H1 (cell line): Measurements from ENCODE around the gene PCSK4. TPM values are rescaled to one million over a fixed set of nuclear protein-coding genes. Genes with fewer than 3 reads are reported as not detected.

Source experiments
- CTCF ChIA-PET: fragments of 300-600 bp; sonication (Branson Sonifier 250); formaldehyde crosslinking; loops from one replicate; lab custom pipeline; 2021; ENCODE audit not compliant: partially characterized antibody; lab: Charles Lee
- POLR2A ChIA-PET: fragments of 300-600 bp; sonication (Branson Sonifier 250); formaldehyde crosslinking; loops from one replicate; lab custom pipeline; 2021; ENCODE audit warnings: inconsistent platforms; ENCODE audit not compliant: partially characterized antibody; lab: Charles Lee
- DNase-seq, 2 experiments: peaks; one replicate each; pipeline versions ENCODE4 v3.0.0 to v3.0.0-alpha.2; 2010 to 2022; ENCODE audit warnings: low spot score in 2 of 2, low read depth in 1 of 2, mixed read lengths in 1 of 2
- FAIRE-seq: peaks from 2 replicates; lab custom pipeline; 2011; peaks lifted over from hg19 to GRCh38; lab: Jason Lieb, UNC
- H2AFZ ChIP-seq: 2 replicates; pipeline ENCODE4 v1.8.1; 2012; ENCODE audit warnings: low read length, inconsistent platforms
- H2AK5ac ChIP-seq: 2 replicates; pipeline ENCODE4 v1.6.1; 2013; ENCODE audit warnings: low read depth, low read length
- H2BK120ac ChIP-seq: replicated peaks from 2 replicates; pipeline ENCODE3; 2013; ENCODE audit warnings: low read depth, low read length, inconsistent platforms
- H2BK12ac ChIP-seq: 2 replicates; pipeline ENCODE4 v1.6.1; 2013; ENCODE audit warnings: low read depth, low read length
- H2BK15ac ChIP-seq: 2 replicates; pipeline ENCODE4 v1.6.1; 2013; ENCODE audit warnings: low read length
- H2BK20ac ChIP-seq: 2 replicates; pipeline ENCODE4 v1.6.1; 2013; ENCODE audit warnings: low read length
- H2BK5ac ChIP-seq: 2 replicates; pipeline ENCODE4 v1.6.1; 2013; ENCODE audit warnings: low read depth, low read length
- H3K14ac ChIP-seq: 2 replicates; pipeline ENCODE4 v1.6.1; 2013; ENCODE audit warnings: inconsistent platforms; ENCODE audit not compliant: insufficient read length
- H3K18ac ChIP-seq: 2 replicates; pipeline ENCODE4 v1.6.1; 2013; ENCODE audit warnings: low read length; ENCODE audit errors: extremely low read depth
- H3K23ac ChIP-seq: 2 replicates; pipeline ENCODE4 v1.6.1; 2013; ENCODE audit warnings: inconsistent platforms; ENCODE audit not compliant: insufficient read length
- H3K23me2 ChIP-seq: 2 replicates; pipeline ENCODE4 v1.6.1; 2013; ENCODE audit warnings: low read depth, low read length
- H3K27ac ChIP-seq: 2 replicates; pipeline ENCODE4 v1.6.1; 2011; ENCODE audit warnings: low read depth, low read length, inconsistent platforms
- H3K27me3 ChIP-seq, 4 experiments: replicated peaks in 1 of 4; 1 replicate in 1 of 4; 2 replicates in 3 of 4; pipeline versions ENCODE4 v1.6.1 to v1.8.1; 2011 to 2013; ENCODE audit warnings: low read length in 3 of 4, mild to moderate bottlenecking in 3 of 4, inconsistent platforms in 2 of 4, mixed read lengths in 2 of 4, moderate library complexity in 1 of 4; ENCODE audit not compliant: control insufficient read depth in 3 of 4, insufficient read depth in 3 of 4; ENCODE audit errors: extremely low read depth in 1 of 4
- H3K36me3 ChIP-seq, 4 experiments: 2 replicates each; pipeline versions ENCODE4 v1.6.1 to v1.8.1; 2011 to 2013; ENCODE audit warnings: mild to moderate bottlenecking in 4 of 4, low read length in 3 of 4, moderate library complexity in 2 of 4, control low read depth in 1 of 4, inconsistent platforms in 1 of 4; ENCODE audit not compliant: insufficient read depth in 4 of 4, control insufficient read depth in 2 of 4
- H3K4ac ChIP-seq: replicated peaks from 2 replicates; pipeline ENCODE3; 2013; ENCODE audit warnings: low read length, low read depth, mixed read lengths, inconsistent platforms; ENCODE audit not compliant: insufficient read length
- H3K4me1 ChIP-seq, 4 experiments: replicated peaks in 1 of 4; 1 replicate in 1 of 4; 2 replicates in 3 of 4; pipeline versions ENCODE4 v1.6.1 to v1.8.1; 2011 to 2013; ENCODE audit warnings: low read length in 3 of 4, inconsistent platforms in 2 of 4, mixed read lengths in 1 of 4; ENCODE audit not compliant: insufficient read depth in 4 of 4, control insufficient read depth in 3 of 4
- H3K4me2 ChIP-seq, 2 experiments: 2 replicates each; pipeline versions ENCODE4 v1.6.1 to v1.8.1; 2011 to 2013; ENCODE audit warnings: low read depth in 2 of 2, low read length in 2 of 2, control low read depth in 1 of 2, inconsistent platforms in 1 of 2, mild to moderate bottlenecking in 1 of 2; ENCODE audit not compliant: insufficient read depth in 1 of 2
- H3K4me3 ChIP-seq, 4 experiments: fragments of 200-600, 300-600 bp in 1 of 4; sonication (generic), shearing (Covaris generic), sonication (Bioruptor Twin) in 1 of 4; 2 replicates each; pipeline versions ENCODE4 v1.5.1 to v1.8.1; 2011 to 2016; ENCODE audit warnings: low read length in 4 of 4, low read depth in 3 of 4, control low read depth in 2 of 4, inconsistent platforms in 2 of 4, mild to moderate bottlenecking in 2 of 4, mixed read lengths in 1 of 4, moderate library complexity in 1 of 4; ENCODE audit not compliant: insufficient read depth in 2 of 4; ENCODE audit errors: extremely low read depth in 1 of 4
- H3K56ac ChIP-seq: replicated peaks from 2 replicates; pipeline ENCODE3; 2013; ENCODE audit warnings: low read depth, mild to moderate bottlenecking, mixed read lengths, low read length, inconsistent platforms; ENCODE audit not compliant: insufficient read length
- H3K79me1 ChIP-seq: 2 replicates; pipeline ENCODE4 v1.6.1; 2013; ENCODE audit warnings: low read depth, low read length, control low read depth
- H3K79me2 ChIP-seq, 2 experiments: 2 replicates each; pipeline versions ENCODE4 v1.6.1 to v1.8.1; 2012 to 2013; ENCODE audit warnings: low read length in 2 of 2, mild to moderate bottlenecking in 2 of 2, inconsistent platforms in 1 of 2; ENCODE audit not compliant: insufficient read depth in 2 of 2, control insufficient read depth in 1 of 2
- H3K9ac ChIP-seq, 4 experiments: replicated peaks in 1 of 4; 1 replicate in 1 of 4; 2 replicates in 3 of 4; pipeline versions ENCODE4 v1.6.1 to v1.8.1; 2011 to 2013; ENCODE audit warnings: low read depth in 3 of 4, low read length in 3 of 4, control low read depth in 2 of 4, mild to moderate bottlenecking in 2 of 4, moderate library complexity in 2 of 4, inconsistent platforms in 1 of 4; ENCODE audit errors: extremely low read depth in 1 of 4
- H3K9me3 ChIP-seq, 2 experiments: 2 replicates each; pipeline versions ENCODE4 v1.6.1 to v1.8.1; 2012 to 2013; ENCODE audit warnings: mild to moderate bottlenecking in 2 of 2, moderate library complexity in 2 of 2, control low read depth in 1 of 2, inconsistent platforms in 1 of 2, low read depth in 1 of 2, low read length in 1 of 2, mixed read lengths in 1 of 2; ENCODE audit not compliant: insufficient read depth in 2 of 2
- H4K20me1 ChIP-seq, 2 experiments: replicated peaks in 1 of 2; 2 replicates each; pipeline versions ENCODE3 to v1.8.1; 2011 to 2013; ENCODE audit warnings: inconsistent platforms in 2 of 2, low read length in 2 of 2, mild to moderate bottlenecking in 1 of 2; ENCODE audit not compliant: insufficient read depth in 2 of 2, control insufficient read depth in 1 of 2
- H4K5ac ChIP-seq: 2 replicates; pipeline ENCODE4 v1.6.1; 2013; ENCODE audit warnings: low read length, low read depth, mixed read lengths, inconsistent platforms; ENCODE audit not compliant: insufficient read length
- H4K8ac ChIP-seq: 2 replicates; pipeline ENCODE4 v1.8.0; 2013; ENCODE audit warnings: mild to moderate bottlenecking, moderate library complexity, low read length, inconsistent platforms; ENCODE audit not compliant: insufficient read depth; ENCODE audit errors: extremely low read depth
- H4K91ac ChIP-seq: replicated peaks from 2 replicates; pipeline ENCODE3; 2013; ENCODE audit warnings: low read length, mixed read lengths, inconsistent platforms; ENCODE audit not compliant: insufficient read length
- ASH2L ChIP-seq: fragments of 200-600, 300-600 bp; sonication (generic); IDR thresholded peaks from one replicate; pipeline ENCODE4 v1.7.1; 2017; ENCODE audit warnings: low read length
- CBX5 ChIP-seq: fragments of 300-800, 300-1000 bp; sonication (generic); IDR thresholded peaks from 2 replicates; pipeline ENCODE4 v1.7.1; 2016; ENCODE audit warnings: antibody characterized with exemption, low read length, low read depth
- CBX8 ChIP-seq: fragments of 300-800, 300-1000 bp; sonication (generic); IDR thresholded peaks from 2 replicates; pipeline ENCODE4 v1.7.1; 2016; ENCODE audit warnings: low read depth, low read length, borderline replicate concordance
- FOSL1 ChIP-seq: IDR thresholded peaks from 2 replicates; pipeline ENCODE4 v1.6.1; 2011; ENCODE audit warnings: mild to moderate bottlenecking, low read depth, low read length, moderate library complexity; ENCODE audit not compliant: insufficient read depth
- KDM5A ChIP-seq: fragments of 200-600 bp; IDR thresholded peaks from 2 replicates; pipeline ENCODE4 v1.7.1; 2012; ENCODE audit warnings: mild to moderate bottlenecking, low read length, inconsistent platforms, mixed read lengths
- PHF8 ChIP-seq: fragments of 200-600 bp; sonication (generic); conservative IDR thresholded peaks from 2 replicates; pipeline ENCODE4 v1.7.1; 2012; ENCODE audit warnings: low read depth, mild to moderate bottlenecking, inconsistent platforms, low read length, moderate library complexity
- POLR2A ChIP-seq, 2 experiments: IDR thresholded peaks; 1 replicate in 1 of 2; 2 replicates in 1 of 2; pipeline ENCODE4 v1.6.1; 2011; ENCODE audit warnings: low read depth in 2 of 2, low read length in 2 of 2, mild to moderate bottlenecking in 2 of 2; ENCODE audit errors: control extremely low read depth in 1 of 2
- SP1 ChIP-seq: IDR thresholded peaks from 2 replicates; pipeline ENCODE4 v1.6.1; 2011; ENCODE audit warnings: low read depth, low read length
- SRF ChIP-seq: IDR thresholded peaks from 2 replicates; pipeline ENCODE4 v1.6.1; 2011; ENCODE audit warnings: mild to moderate bottlenecking, low read depth, low read length, moderate library complexity
- SUZ12 ChIP-seq: fragments of 200-600 bp; sonication (generic); IDR thresholded peaks from 2 replicates; pipeline ENCODE4 v1.6.1; 2012; ENCODE audit warnings: mild to moderate bottlenecking, inconsistent platforms, low read length, moderate library complexity, mixed read lengths
- WGBS, 2 experiments: shearing (Covaris generic) in 1 of 2; methylation state at CpG; one replicate each; pipeline versions ENCODE4 v1.1.6 to v1.1.7; 2013 to 2015; ENCODE audit warnings: low lambda C conversion rate in 2 of 2, mixed read lengths in 2 of 2, inconsistent platforms in 1 of 2, low coverage in 1 of 2, missing lambda C conversion rate in 1 of 2; ENCODE audit not compliant: insufficient replicate concordance in 2 of 2, insufficient coverage in 1 of 2, insufficient read length in 1 of 2; ENCODE audit errors: extremely low coverage in 1 of 2, missing lambda C conversion rate in 1 of 2; 5-methylcytosine and 5-hydroxymethylcytosine counted together
- polyA plus RNA-seq, 7 experiments: library from polyadenylated mRNA; depleted of rRNA in 3 of 7; stranded (reverse) in 5 of 7; unstranded in 2 of 7; fragments of >200 nt in 5 of 7; fragments of 200-250 nt in 2 of 7; gene quantifications; 1 replicate in 5 of 7; 2 replicates in 1 of 7; 4 replicates in 1 of 7; pipeline versions ENCODE4 v1.2.1 to v1.2.3, GENCODE V29; 2011 to 2013; ENCODE audit warnings: missing spikeins in 2 of 7, mixed read lengths in 2 of 7
- total RNA-seq: library from RNA; stranded (reverse); fragmentation: NEBNext Ultra II Directional; extraction: Animal tissue kit (Norgen Biotek cat#: 25700); gene quantifications from 2 replicates; pipeline ENCODE4 v1.2.1, GENCODE V29; 2021
- TF ChIP-seq, protein P1 (sequence below): IDR thresholded peaks from 2 replicates; pipeline ENCODE4 v1.6.1; 2011; ENCODE audit warnings: low read length, improper control_type of control experiment

Gene PCSK4
- total and polyA plus RNA-seq, 2 of the 8 experiments (the other 6 are each of a cell fraction or from before 2014, with no cell fraction given) = 9.8 to 10.7 TPM

- Histone ChIP-seq H4K5ac (no peak overlapping the region), H3K27me3 (peaks cover 19 to 36% (median 31%) of the 10 kb centered on the region in 4 experiments), H3K18ac (no peak overlapping the region), H3K4me1 (peaks cover 0 to 3% (median 1%) of the 10 kb centered on the region in 4 experiments; a peak in 3 of 7 replicates), H4K8ac (no peak overlapping the region), H2AK5ac (no peak overlapping the region), H2BK15ac (no peak overlapping the region), H3K56ac (no peak overlapping the region), H2BK120ac (no peak overlapping the region), H2BK20ac (no peak overlapping the region), H3K27ac (no peak overlapping the region), H4K91ac (no peak overlapping the region), H3K4me3 (no peak overlapping the region), H3K79me1 (no peaks in the 10 kb centered on the region), H3K9ac (no peak overlapping the region), H3K23ac (no peak overlapping the region), H2BK12ac (no peak overlapping the region), H2BK5ac (no peak overlapping the region), H3K9me3 (no peaks in the 10 kb centered on the region), H3K36me3 (no peaks in the 10 kb centered on the region; a peak in 1 of 8 replicates), H3K14ac (no peak overlapping the region), H3K23me2 (peaks cover 8% of the 10 kb centered on the region; the same call in 1 of the 2 replicates), H3K79me2 (no peaks in the 10 kb centered on the region), H2AFZ (no peak overlapping the region), H3K4ac (no peak overlapping the region), H4K20me1 (peaks cover 8 to 14% of the 10 kb centered on the region in 2 experiments), H3K4me2 (no peak overlapping the region)
- 86% methylated on average over 18 of the region's 18 CpGs; no CpG with 5 or more reads in 1 of the 2 experiments for WGBS, 2 experiments
- FAIRE-seq (no peak), DNase-seq (no peak)
- CTCF ChIA-PET = interaction anchor here (0.8 to 1.5 kb wide), 2 partner anchors 8 to 24 kb away, joined by 3 to 4 read pairs; no protein-coding TSS in a partner anchor
- POLR2A ChIA-PET = interaction anchor here (0.5 to 2.7 kb wide), 3 partner anchors 13 to 117 kb away, joined by 4 to 7 read pairs (median 4); partner anchors contain the start of gene MBD3
- TF ChIP-seq SRF (no peak), FOSL1 (no peak), POLR2A (IDR thresholded peaks at IDR 0.05; ENCODE audit: control extremely low read depth in 1 of 2, low read depth in 2 of 2, low read length in 2 of 2) (no peak), CBX5 (no peak), SUZ12 (no peak), KDM5A (no peak), CBX8 (no peak), ASH2L (no peak), SP1 (no peak), PHF8 (no peak)
- TF ChIP-seq, protein P1, sequence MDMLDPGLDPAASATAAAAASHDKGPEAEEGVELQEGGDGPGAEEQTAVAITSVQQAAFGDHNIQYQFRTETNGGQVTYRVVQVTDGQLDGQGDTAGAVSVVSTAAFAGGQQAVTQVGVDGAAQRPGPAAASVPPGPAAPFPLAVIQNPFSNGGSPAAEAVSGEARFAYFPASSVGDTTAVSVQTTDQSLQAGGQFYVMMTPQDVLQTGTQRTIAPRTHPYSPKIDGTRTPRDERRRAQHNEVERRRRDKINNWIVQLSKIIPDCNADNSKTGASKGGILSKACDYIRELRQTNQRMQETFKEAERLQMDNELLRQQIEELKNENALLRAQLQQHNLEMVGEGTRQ = no peak
These were observed 32.7 kb upstream of the PCSK4 start for GRCh38 chr19:1522838-1523237.
